RWPE2 (cell line): ENCODE measurements around the gene DPH2.

Experiments used
- ATAC-seq: fragments of 200-7000 bp; cut with Tn5 transposase; 3 replicates; pipeline ENCODE4 v1.9.1; 2021; ENCODE audit warnings: low read depth
- DNase-seq: peaks from one replicate; pipeline ENCODE4 v3.0.0-alpha.2; 2020; ENCODE audit warnings: low spot score
- H3K27ac ChIP-seq: fragments of 450-650 bp; 2 replicates; pipeline ENCODE4 v1.5.1; 2017; ENCODE audit warnings: mild to moderate bottlenecking; ENCODE audit not compliant: poor library complexity, severe bottlenecking
- H3K27me3 ChIP-seq: fragments of 250-450 bp; sonication (Bioruptor Pico); 2 replicates; pipeline ENCODE4 v1.5.1; 2021; ENCODE audit warnings: mild to moderate bottlenecking, moderate library complexity; ENCODE audit not compliant: insufficient read depth, poor library complexity, severe bottlenecking
- H3K36me3 ChIP-seq: fragments of 250-450 bp; sonication (Bioruptor Pico); 2 replicates; pipeline ENCODE4 v1.5.1; 2020; ENCODE audit warnings: low read depth, mild to moderate bottlenecking, moderate library complexity
- H3K4me1 ChIP-seq: fragments of 250-450 bp; sonication (Bioruptor Pico); 2 replicates; pipeline ENCODE4 v1.5.1; 2021; ENCODE audit warnings: mild to moderate bottlenecking, moderate library complexity; ENCODE audit not compliant: insufficient read depth, poor library complexity, severe bottlenecking
- H3K4me3 ChIP-seq: fragments of 250-450 bp; sonication (Bioruptor Pico); 2 replicates; pipeline ENCODE4 v1.5.1; 2021; ENCODE audit warnings: mild to moderate bottlenecking, moderate library complexity; ENCODE audit not compliant: severe bottlenecking
- H3K9me3 ChIP-seq: fragments of 250-450 bp; sonication (Bioruptor Pico); 2 replicates; pipeline ENCODE4 v1.5.1; 2021; ENCODE audit warnings: mild to moderate bottlenecking, moderate library complexity; ENCODE audit not compliant: severe bottlenecking
- TF ChIP-seq, protein P1 (sequence below): fragments of 450-650 bp; IDR thresholded peaks from one replicate; pipeline ENCODE4 v1.5.1; 2017; ENCODE audit warnings: mild to moderate bottlenecking, moderate library complexity; ENCODE audit not compliant: poor library complexity, severe bottlenecking

Gene DPH2

DNA sequence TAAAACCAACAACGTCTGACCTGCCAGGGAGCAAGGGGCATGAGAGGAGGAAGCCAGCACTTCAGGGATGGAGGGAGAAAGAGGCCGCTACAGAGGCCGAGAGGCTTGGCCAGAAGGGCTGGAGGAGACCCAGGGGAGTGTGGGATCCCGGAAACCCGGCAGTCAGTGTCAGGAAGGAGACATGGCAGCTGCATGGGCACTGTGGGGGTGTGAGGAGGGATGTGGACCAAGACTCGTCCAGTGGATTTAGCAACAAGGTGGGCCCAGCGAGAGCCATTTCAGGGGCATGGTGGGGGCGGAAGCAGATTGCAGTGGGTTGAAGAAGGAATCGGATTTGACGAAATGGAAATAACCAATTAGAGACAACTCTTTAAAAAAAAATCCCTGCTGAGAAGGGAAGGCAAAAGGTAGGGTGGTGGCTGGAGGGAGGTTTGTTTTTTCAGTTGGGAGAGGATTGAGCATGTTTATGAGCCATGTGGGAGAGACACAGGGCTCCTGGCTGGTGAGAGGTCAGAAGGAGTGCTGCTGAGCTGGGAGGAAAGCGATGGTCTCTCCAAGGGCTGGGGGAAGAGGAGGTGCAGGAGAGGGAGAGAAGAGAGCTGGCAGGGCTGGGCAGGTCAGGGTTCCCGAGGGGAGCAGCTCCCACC lies 13.6 kb downstream of the DPH2 start:
- peaks cover 46% of the 10 kb centered on the region for H3K36me3 ChIP-seq
- ATAC-seq, result no peak
- H3K9me3 ChIP-seq, result no peaks in the 10 kb centered on the region
- peaks cover 10% of the 10 kb centered on the region for H3K4me1 ChIP-seq
- TF ChIP-seq, protein P1, sequence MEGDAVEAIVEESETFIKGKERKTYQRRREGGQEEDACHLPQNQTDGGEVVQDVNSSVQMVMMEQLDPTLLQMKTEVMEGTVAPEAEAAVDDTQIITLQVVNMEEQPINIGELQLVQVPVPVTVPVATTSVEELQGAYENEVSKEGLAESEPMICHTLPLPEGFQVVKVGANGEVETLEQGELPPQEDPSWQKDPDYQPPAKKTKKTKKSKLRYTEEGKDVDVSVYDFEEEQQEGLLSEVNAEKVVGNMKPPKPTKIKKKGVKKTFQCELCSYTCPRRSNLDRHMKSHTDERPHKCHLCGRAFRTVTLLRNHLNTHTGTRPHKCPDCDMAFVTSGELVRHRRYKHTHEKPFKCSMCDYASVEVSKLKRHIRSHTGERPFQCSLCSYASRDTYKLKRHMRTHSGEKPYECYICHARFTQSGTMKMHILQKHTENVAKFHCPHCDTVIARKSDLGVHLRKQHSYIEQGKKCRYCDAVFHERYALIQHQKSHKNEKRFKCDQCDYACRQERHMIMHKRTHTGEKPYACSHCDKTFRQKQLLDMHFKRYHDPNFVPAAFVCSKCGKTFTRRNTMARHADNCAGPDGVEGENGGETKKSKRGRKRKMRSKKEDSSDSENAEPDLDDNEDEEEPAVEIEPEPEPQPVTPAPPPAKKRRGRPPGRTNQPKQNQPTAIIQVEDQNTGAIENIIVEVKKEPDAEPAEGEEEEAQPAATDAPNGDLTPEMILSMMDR, result no peak
- no peaks in the 10 kb centered on the region for H3K27me3 ChIP-seq
- no peak overlapping the region for H3K4me3 ChIP-seq
- peak; percentile 57 for DNase-seq
- no peak overlapping the region for H3K27ac ChIP-seq

- ATAC-seq, result no peak
- Histone ChIP-seq H3K4me3 (no peak overlapping the region), H3K27ac (no peak overlapping the region), H3K36me3 (peaks cover 46% of the 10 kb centered on the region), H3K27me3 (no peaks in the 10 kb centered on the region), H3K4me1 (peaks cover 10% of the 10 kb centered on the region), H3K9me3 (no peaks in the 10 kb centered on the region)
- no peak for DNase-seq
- TF ChIP-seq, protein P1, result no peak
Measured at GRCh38 chr1:43984855-43985254, 15.0 kb downstream of the DPH2 start.

DNA sequence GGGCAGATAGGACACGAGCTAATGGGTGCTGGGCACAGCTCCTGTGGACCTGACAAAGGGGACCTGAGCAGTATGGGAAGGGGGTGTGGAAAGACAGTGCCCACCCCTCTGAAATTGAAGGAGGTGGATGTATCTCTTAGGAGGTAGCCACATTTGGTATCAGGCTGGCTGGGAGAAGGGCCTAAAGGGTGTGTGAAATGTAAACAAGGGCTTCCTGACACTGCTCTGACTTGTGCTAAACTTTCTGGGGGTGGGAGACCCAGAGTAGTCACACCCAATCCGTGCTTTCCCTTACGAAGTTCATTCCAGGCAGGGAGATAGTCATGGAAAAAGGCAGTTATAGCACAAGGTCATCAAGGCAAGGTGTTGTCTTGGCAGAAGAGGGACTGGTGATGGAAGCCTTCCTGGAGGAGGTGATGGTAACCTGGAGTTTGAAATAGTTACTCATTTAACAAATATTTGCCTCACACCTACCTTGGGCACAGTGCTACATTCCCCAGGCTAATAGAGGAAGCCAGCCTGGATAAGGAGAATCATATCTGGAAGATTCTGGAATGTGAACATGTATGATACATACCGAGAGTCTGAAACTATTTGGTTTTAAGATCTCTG lies 16.3 kb downstream of the DPH2 start:
- Histone ChIP-seq H3K27ac (no peak overlapping the region), H3K9me3 (no peaks in the 10 kb centered on the region), H3K4me1 (peaks cover 5% of the 10 kb centered on the region), H3K27me3 (no peaks in the 10 kb centered on the region), H3K4me3 (no peak overlapping the region), H3K36me3 (peaks cover 46% of the 10 kb centered on the region)
- TF ChIP-seq, protein P1, result no peak
- no peak for DNase-seq
- ATAC-seq, result peak; percentile 20; the same call in 1 of the 3 replicates

DNA sequence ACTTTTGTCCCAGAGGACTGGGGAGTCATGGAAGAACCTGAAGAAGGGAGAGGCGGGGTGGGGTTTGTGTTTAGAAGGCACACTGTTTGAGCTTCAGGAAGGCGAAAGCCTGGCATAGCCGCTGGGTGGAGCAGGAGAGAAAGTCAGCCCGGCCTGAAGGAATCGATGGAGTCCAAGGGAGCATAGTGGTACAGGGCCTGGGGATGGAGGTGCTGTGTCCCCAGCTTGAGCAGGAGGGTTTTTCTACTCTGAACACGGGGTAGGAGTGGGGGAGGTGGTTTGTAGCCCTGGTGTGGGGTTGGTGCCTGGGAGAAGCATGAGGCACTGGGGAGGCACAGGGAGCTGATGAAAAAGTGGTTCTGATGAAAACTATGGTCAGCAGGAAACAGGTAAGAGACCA lies 16.9 kb downstream of the DPH2 start:
- TF ChIP-seq, protein P1, result no peak
- ATAC-seq, result no peak
- no peaks in the 10 kb centered on the region for H3K9me3 ChIP-seq
- no peaks in the 10 kb centered on the region for H3K4me1 ChIP-seq
- peak overlapping the region; percentile 2 for H3K27ac ChIP-seq
- no peak for DNase-seq
- peaks cover 40% of the 10 kb centered on the region for H3K36me3 ChIP-seq
- H3K27me3 ChIP-seq, result no peaks in the 10 kb centered on the region
- H3K4me3 ChIP-seq, result no peak overlapping the region
